SU-DHL-6 (cell line): Measurements from ENCODE around the gene CDK18.

ENCODE experiments used
- H2AFZ ChIP-seq: fragments of 200-600 bp; sonication (generic); 2 replicates; pipeline ENCODE4 v1.6.1; 2014; ENCODE audit warnings: low read depth, mild to moderate bottlenecking, moderate library complexity, mixed read lengths, antibody characterized with exemption, low read length; ENCODE audit not compliant: severe bottlenecking
- H3F3A ChIP-seq: fragments of 200-600 bp; shearing (Covaris generic); 2 replicates; pipeline ENCODE4 v1.6.0; 2016; ENCODE audit warnings: antibody characterized with exemption, mild to moderate bottlenecking; ENCODE audit not compliant: insufficient read depth
- H3K27ac ChIP-seq: fragments of 200-600 bp; sonication (generic); 2 replicates; pipeline ENCODE4 v1.5.1; 2016; ENCODE audit warnings: low read depth, mild to moderate bottlenecking, low read length, moderate library complexity, mixed read lengths
- H3K27me3 ChIP-seq: fragments of 200-600 bp; sonication (generic), shearing (Covaris generic); 2 replicates; pipeline ENCODE4 v1.6.0; 2014; ENCODE audit warnings: mild to moderate bottlenecking, low read length
- H3K36me3 ChIP-seq: fragments of 200-600 bp; sonication (generic); 2 replicates; pipeline ENCODE4 v1.6.1; 2014; ENCODE audit warnings: mild to moderate bottlenecking, low read length, mixed read lengths
- H3K4me2 ChIP-seq: fragments of 300-600, 200-600 bp; shearing (Covaris generic), sonication (generic); 2 replicates; pipeline ENCODE4 v1.6.0; 2014; ENCODE audit warnings: low read length, low read depth, mild to moderate bottlenecking; ENCODE audit not compliant: poor library complexity, severe bottlenecking
- H3K4me3 ChIP-seq: fragments of 200-600 bp; sonication (generic); 2 replicates; pipeline ENCODE4 v1.5.1; 2014; ENCODE audit warnings: antibody characterized with exemption, low read length, mild to moderate bottlenecking, mixed read lengths; ENCODE audit not compliant: insufficient read depth, poor library complexity, severe bottlenecking
- H3K79me2 ChIP-seq: fragments of 200-600 bp; sonication (generic); 2 replicates; pipeline ENCODE4 v1.6.1; 2014; ENCODE audit warnings: mild to moderate bottlenecking, low read length, moderate library complexity; ENCODE audit not compliant: insufficient read depth
- H3K9ac ChIP-seq: fragments of 200-600 bp; sonication (generic); 2 replicates; pipeline ENCODE4 v1.7.0; 2014; ENCODE audit warnings: mild to moderate bottlenecking, low read length
- H3K9me2 ChIP-seq: fragments of 200-600 bp; sonication (generic); replicated peaks from 2 replicates; pipeline ENCODE4 v1.6.1; 2014; ENCODE audit warnings: low read length; ENCODE audit not compliant: insufficient read depth
- H3K9me3 ChIP-seq: fragments of 200-600 bp; sonication (generic); 2 replicates; pipeline ENCODE4 v1.6.1; 2014; ENCODE audit warnings: low read length, mixed read lengths; ENCODE audit not compliant: insufficient read depth
- H4K20me1 ChIP-seq: fragments of 200-600 bp; sonication (generic); 2 replicates; pipeline ENCODE4 v1.6.1; 2014; ENCODE audit warnings: low read depth, mild to moderate bottlenecking, antibody characterized with exemption, low read length, moderate library complexity, mixed read lengths
- EZH2phosphoT487 ChIP-seq: fragments of 200-600 bp; sonication (generic), shearing (Covaris generic); conservative IDR thresholded peaks from 2 replicates; pipeline ENCODE4 v1.6.1; 2018; ENCODE audit warnings: mild to moderate bottlenecking, antibody characterized with exemption, low read length, moderate library complexity, mixed read lengths
- TF ChIP-seq, protein P1 (sequence below): fragments of 200-600 bp; sonication (generic); IDR thresholded peaks from one replicate; pipeline ENCODE4 v1.5.1; 2017; ENCODE audit warnings: antibody characterized with exemption, mild to moderate bottlenecking, low read length, moderate library complexity; ENCODE audit not compliant: insufficient read depth, poor library complexity, severe bottlenecking

The CDK18 gene

DNA sequence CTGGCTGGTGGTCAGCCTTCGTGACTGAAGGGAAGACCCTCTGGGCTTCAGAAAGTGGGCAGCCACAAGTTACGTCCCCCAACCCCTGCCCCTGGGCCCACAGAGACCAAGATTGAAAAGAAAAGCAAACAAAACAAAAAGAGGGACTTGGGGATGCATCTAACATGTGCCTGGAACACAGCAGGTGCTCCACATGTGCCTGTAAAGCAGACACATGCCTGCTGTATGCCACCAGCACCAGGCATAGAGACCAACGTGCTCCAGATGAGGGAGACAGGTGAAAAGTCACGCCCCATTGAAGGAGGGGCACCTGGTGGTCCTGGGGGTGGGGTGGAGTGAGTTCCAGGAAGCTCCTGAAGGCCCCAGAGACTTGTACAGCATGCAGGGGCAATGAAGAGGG is 11.9 kb downstream of the CDK18 start:
- no peaks in the 10 kb centered on the region for H3F3A ChIP-seq
- no peaks in the 10 kb centered on the region for H3K9me2 ChIP-seq
- H4K20me1 ChIP-seq = no peaks in the 10 kb centered on the region
- no peaks in the 10 kb centered on the region for H3K36me3 ChIP-seq
- no peak overlapping the region for H3K9ac ChIP-seq
- H3K4me2 ChIP-seq = no peak overlapping the region
- no peaks in the 10 kb centered on the region for H3K9me3 ChIP-seq
- no peaks in the 10 kb centered on the region for H3K27me3 ChIP-seq
- TF ChIP-seq EZH2phosphoT487 = no peak
- TF ChIP-seq, protein P1, sequence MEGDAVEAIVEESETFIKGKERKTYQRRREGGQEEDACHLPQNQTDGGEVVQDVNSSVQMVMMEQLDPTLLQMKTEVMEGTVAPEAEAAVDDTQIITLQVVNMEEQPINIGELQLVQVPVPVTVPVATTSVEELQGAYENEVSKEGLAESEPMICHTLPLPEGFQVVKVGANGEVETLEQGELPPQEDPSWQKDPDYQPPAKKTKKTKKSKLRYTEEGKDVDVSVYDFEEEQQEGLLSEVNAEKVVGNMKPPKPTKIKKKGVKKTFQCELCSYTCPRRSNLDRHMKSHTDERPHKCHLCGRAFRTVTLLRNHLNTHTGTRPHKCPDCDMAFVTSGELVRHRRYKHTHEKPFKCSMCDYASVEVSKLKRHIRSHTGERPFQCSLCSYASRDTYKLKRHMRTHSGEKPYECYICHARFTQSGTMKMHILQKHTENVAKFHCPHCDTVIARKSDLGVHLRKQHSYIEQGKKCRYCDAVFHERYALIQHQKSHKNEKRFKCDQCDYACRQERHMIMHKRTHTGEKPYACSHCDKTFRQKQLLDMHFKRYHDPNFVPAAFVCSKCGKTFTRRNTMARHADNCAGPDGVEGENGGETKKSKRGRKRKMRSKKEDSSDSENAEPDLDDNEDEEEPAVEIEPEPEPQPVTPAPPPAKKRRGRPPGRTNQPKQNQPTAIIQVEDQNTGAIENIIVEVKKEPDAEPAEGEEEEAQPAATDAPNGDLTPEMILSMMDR = no peak
- no peak overlapping the region for H2AFZ ChIP-seq
- H3K79me2 ChIP-seq = no peaks in the 10 kb centered on the region
- no peak overlapping the region for H3K27ac ChIP-seq
- H3K4me3 ChIP-seq = no peak overlapping the region

DNA sequence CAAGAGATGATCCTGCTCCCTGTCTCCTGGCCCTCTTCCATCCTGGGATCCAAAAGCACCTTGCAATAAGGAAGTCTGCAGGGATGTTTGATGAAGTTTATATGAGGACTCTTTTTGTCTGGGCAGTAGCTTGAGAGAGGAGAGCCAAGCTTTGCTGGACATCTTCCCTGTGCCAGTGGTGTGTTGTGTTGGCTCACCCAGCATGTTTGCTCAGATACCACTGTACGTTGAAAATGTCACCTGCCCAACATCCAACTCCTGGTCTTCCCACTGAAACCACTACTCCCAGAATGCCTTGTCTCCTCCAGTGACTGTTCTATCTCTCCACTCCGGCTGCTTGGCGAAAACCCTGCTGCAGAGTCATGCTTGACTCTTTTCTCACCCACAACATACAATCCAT is 12.8 kb downstream of the CDK18 start:
- H3K79me2 ChIP-seq = no peaks in the 10 kb centered on the region
- TF ChIP-seq, protein P1 = no peak
- TF ChIP-seq EZH2phosphoT487 = no peak
- no peaks in the 10 kb centered on the region for H3K9me2 ChIP-seq
- no peak overlapping the region for H3K27ac ChIP-seq
- no peaks in the 10 kb centered on the region for H3K27me3 ChIP-seq
- H3K9ac ChIP-seq = no peak overlapping the region
- no peaks in the 10 kb centered on the region for H3K9me3 ChIP-seq
- no peaks in the 10 kb centered on the region for H3F3A ChIP-seq
- no peaks in the 10 kb centered on the region for H3K36me3 ChIP-seq
- H2AFZ ChIP-seq = no peak overlapping the region
- no peaks in the 10 kb centered on the region for H4K20me1 ChIP-seq
- no peak overlapping the region for H3K4me2 ChIP-seq
- H3K4me3 ChIP-seq = no peak overlapping the region

DNA sequence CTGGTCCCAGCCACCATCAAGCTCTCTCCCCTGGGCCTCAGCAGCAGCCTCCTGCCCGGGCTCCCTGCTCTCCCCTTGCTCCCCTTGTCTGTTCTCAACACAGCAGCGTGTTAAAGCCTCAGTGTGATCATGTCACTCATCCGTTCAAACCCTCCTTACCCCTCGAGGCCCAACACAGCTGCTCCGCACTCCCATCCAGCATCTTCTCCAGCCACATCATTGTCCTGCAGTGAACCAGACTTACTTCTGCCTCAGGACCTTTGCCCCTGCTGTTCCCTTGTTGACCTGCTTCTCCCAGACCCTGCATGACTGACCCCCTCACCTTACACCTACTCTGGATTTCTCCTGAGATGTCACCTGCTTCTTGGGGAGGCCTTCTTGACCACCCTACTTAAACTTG is 13.3 kb downstream of the CDK18 start:
- Histone ChIP-seq H3K4me2 (no peak overlapping the region), H3K4me3 (no peak overlapping the region), H3K36me3 (no peaks in the 10 kb centered on the region), H3K9me3 (no peaks in the 10 kb centered on the region), H3K27me3 (no peaks in the 10 kb centered on the region), H4K20me1 (no peaks in the 10 kb centered on the region), H3K79me2 (no peaks in the 10 kb centered on the region), H3K9me2 (no peaks in the 10 kb centered on the region), H3K27ac (no peak overlapping the region), H3K9ac (no peak overlapping the region), H2AFZ (no peak overlapping the region), H3F3A (no peaks in the 10 kb centered on the region)
- TF ChIP-seq EZH2phosphoT487 = no peak
- TF ChIP-seq, protein P1 = no peak
